ENCODE measurements around the gene TPI1. TPM values are rescaled to one million over a fixed set of nuclear protein-coding genes. Genes with fewer than 3 reads are reported as not detected.

Gene TPI1
- polyA plus RNA-seq, 1 of the 3 experiments (the other 2 are of a cell fraction): 1,175 TPM

DNA sequence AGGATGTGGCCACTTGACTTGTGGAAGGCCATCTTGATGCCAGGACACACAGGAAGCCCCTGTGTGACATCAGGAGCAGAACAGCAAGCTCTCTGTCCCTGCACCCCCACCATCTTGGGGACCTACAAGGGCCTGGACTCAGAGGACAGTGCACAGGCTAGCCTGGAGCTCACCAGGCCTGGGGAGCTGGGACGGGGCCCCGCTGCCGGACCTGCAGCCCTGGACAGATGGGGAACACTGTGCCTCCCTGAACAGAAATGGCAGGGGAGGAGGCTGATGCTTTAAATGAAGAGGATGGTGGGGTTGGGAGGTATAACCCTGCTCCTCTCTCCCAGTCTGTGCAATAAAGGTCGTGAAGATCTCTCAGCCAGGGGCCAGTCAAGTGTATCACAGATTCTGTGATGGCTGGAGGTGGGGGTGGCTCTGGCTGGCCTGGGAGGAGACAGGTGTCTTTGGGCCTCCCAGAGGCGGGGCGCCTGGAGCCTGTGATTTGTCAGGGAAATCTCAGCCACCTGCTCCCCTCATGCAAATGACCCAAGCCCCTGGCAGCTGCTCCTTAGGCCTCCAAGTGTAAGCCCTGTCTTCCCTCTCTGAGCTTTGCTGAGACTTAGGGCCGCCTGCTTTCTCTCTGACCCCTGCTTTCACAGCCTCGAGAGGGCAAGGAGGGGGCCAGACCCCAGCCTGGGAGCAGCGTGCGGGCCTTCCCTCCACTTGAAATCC, 27.7 kb upstream of the TPI1 start:
- WGBS (ENCODE audit: low lambda C conversion rate): 93% methylated on average over 5 of the region's 10 CpGs
- H3K4me1 ChIP-seq (ENCODE audit: control insufficient read depth in 1 of 2, insufficient read depth in 2 of 2, low read depth in 1 of 2, low read length in 1 of 2): no peaks in the 10 kb centered on the region
- DNase-seq: no peak
- no peaks in the 10 kb centered on the region for H3K9me2 ChIP-seq
- H3K4me2 ChIP-seq: no peak overlapping the region
- CTCF ChIA-PET: interaction anchor here (0.6 to 19.4 kb wide), 14 partner anchors 9 to 155 kb away, joined by 3 to 225 read pairs (median 3); partner anchors contain the start of genes CDCA3, MLF2, P3H3 and SPSB2
- no peaks in the 10 kb centered on the region for H3K79me2 ChIP-seq (ENCODE audit: insufficient read depth)
- no peak overlapping the region for H3K4me3 ChIP-seq (ENCODE audit: low read depth in 2 of 2, low read length in 1 of 2)
- TF ChIP-seq, protein P1, sequence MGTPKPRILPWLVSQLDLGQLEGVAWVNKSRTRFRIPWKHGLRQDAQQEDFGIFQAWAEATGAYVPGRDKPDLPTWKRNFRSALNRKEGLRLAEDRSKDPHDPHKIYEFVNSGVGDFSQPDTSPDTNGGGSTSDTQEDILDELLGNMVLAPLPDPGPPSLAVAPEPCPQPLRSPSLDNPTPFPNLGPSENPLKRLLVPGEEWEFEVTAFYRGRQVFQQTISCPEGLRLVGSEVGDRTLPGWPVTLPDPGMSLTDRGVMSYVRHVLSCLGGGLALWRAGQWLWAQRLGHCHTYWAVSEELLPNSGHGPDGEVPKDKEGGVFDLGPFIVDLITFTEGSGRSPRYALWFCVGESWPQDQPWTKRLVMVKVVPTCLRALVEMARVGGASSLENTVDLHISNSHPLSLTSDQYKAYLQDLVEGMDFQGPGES (IDR thresholded peaks at IDR 0.05; ENCODE audit: low read depth, low read length): no peak
- TF ChIP-seq RFX5 (IDR thresholded peaks at IDR 0.05; ENCODE audit: low read length) (no peak), SIN3A (IDR thresholded peaks at IDR 0.05; ENCODE audit: borderline replicate concordance, low read depth, low read length) (no peak), YY1 (IDR thresholded peaks at IDR 0.05; ENCODE audit: low read depth) (no peak), MXI1 (IDR thresholded peaks at IDR 0.05; ENCODE audit: low read depth, low read length) (no peak), NFIC (IDR thresholded peaks at IDR 0.05; ENCODE audit: borderline replicate concordance) (no peak), GABPA (IDR thresholded peaks at IDR 0.05; ENCODE audit: low read depth) (no peak), SMC3 (IDR thresholded peaks at IDR 0.05; ENCODE audit: low read depth, low read length) (no peak), TEAD4 (IDR thresholded peaks at IDR 0.05; ENCODE audit: borderline replicate concordance, insufficient read depth) (no peak), MEF2A (IDR thresholded peaks at IDR 0.05; ENCODE audit: borderline replicate concordance, low read depth) (no peak), EZH2phosphoT487 (IDR thresholded peaks at IDR 0.05; ENCODE audit: borderline replicate concordance, low read depth) (no peak), TCF12 (IDR thresholded peaks at IDR 0.05) (no peak)
- TF ChIP-seq, protein P2, sequence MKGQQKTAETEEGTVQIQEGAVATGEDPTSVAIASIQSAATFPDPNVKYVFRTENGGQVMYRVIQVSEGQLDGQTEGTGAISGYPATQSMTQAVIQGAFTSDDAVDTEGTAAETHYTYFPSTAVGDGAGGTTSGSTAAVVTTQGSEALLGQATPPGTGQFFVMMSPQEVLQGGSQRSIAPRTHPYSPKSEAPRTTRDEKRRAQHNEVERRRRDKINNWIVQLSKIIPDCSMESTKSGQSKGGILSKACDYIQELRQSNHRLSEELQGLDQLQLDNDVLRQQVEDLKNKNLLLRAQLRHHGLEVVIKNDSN (IDR thresholded peaks at IDR 0.05; ENCODE audit: borderline replicate concordance, low read depth): no peak
- TF ChIP-seq, protein P3, sequence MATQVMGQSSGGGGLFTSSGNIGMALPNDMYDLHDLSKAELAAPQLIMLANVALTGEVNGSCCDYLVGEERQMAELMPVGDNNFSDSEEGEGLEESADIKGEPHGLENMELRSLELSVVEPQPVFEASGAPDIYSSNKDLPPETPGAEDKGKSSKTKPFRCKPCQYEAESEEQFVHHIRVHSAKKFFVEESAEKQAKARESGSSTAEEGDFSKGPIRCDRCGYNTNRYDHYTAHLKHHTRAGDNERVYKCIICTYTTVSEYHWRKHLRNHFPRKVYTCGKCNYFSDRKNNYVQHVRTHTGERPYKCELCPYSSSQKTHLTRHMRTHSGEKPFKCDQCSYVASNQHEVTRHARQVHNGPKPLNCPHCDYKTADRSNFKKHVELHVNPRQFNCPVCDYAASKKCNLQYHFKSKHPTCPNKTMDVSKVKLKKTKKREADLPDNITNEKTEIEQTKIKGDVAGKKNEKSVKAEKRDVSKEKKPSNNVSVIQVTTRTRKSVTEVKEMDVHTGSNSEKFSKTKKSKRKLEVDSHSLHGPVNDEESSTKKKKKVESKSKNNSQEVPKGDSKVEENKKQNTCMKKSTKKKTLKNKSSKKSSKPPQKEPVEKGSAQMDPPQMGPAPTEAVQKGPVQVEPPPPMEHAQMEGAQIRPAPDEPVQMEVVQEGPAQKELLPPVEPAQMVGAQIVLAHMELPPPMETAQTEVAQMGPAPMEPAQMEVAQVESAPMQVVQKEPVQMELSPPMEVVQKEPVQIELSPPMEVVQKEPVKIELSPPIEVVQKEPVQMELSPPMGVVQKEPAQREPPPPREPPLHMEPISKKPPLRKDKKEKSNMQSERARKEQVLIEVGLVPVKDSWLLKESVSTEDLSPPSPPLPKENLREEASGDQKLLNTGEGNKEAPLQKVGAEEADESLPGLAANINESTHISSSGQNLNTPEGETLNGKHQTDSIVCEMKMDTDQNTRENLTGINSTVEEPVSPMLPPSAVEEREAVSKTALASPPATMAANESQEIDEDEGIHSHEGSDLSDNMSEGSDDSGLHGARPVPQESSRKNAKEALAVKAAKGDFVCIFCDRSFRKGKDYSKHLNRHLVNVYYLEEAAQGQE (IDR thresholded peaks at IDR 0.05; ENCODE audit: low read depth, low read length): no peak
- no peaks in the 10 kb centered on the region for H3K9me3 ChIP-seq
- no peak overlapping the region for H3K9ac ChIP-seq
- peaks cover 31 to 58% of the 10 kb centered on the region in 2 experiments for H3K36me3 ChIP-seq (replicated peaks in 1 of 2; ENCODE audit: control insufficient read depth in 1 of 2, insufficient read depth in 2 of 2, low read length in 1 of 2)
- no peak overlapping the region for H3K27ac ChIP-seq (ENCODE audit: low read depth in 2 of 2, low read length in 1 of 2)
- no peaks in the 10 kb centered on the region for H3K27me3 ChIP-seq (ENCODE audit: insufficient read depth)
- POLR2A ChIA-PET: interaction anchor here (3.4 to 4.2 kb wide), 2 partner anchors 12 to 33 kb away, joined by 9 to 22 read pairs; partner anchors contain the start of genes CDCA3, SPSB2 and USP5
- 0 out of 2 replicates have a peak, but pooled peaks cover 6% of the 10 kb centered on the region for H4K20me1 ChIP-seq (ENCODE audit: insufficient read depth)
- no peak overlapping the region for H2AFZ ChIP-seq (ENCODE audit: low read depth)
- peaks cover 4% of the 10 kb centered on the region for H3F3A ChIP-seq (replicated peaks; ENCODE audit: insufficient read depth)

All from SK-N-SH (cell line).